ENCODE data around the gene KCNJ9.

The KCNJ9 gene

GRCh38 chr1:160075836-160076235 lies 5.5 kb upstream of the KCNJ9 start:
- Mint-ChIP-seq H3K4me1 (ENCODE audit: low read depth) (peaks cover 13% of the 10 kb centered on the region), H3K4me3 (no peak overlapping the region), H3K27ac (no peak overlapping the region), H3K27me3 (ENCODE audit: low read depth) (peaks cover 20% of the 10 kb centered on the region), H3K36me3 (ENCODE audit: low read depth) (no peaks in the 10 kb centered on the region), H3K9me3 (no peaks in the 10 kb centered on the region)
- no peak for DNase-seq (ENCODE audit: low spot score)

DNA sequence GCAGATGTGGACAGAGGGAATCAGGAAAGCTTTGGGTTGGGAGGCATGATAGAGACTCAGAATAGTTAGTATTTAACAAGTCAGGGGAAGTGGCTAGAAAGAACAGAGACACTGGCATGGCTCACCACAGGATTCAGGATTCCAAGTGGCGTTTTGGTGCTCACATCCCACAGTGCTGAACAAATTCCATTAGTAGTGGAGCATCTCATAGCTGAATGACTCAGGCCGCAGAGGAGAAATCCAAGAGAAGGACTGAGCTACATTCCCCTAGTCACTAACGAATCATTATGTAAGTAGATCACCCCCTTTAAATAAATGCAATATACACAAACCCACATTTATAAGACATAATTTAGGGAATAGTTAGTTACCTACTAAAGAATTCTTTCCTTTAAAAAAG lies 5.0 kb upstream of the KCNJ9 start:
- Mint-ChIP-seq H3K4me1 (ENCODE audit: low read depth) (peaks cover 14% of the 10 kb centered on the region), H3K36me3 (ENCODE audit: low read depth) (no peaks in the 10 kb centered on the region), H3K4me3 (no peak overlapping the region), H3K27ac (no peak overlapping the region), H3K27me3 (ENCODE audit: low read depth) (peaks cover 25% of the 10 kb centered on the region), H3K9me3 (no peaks in the 10 kb centered on the region)
- no peak for DNase-seq (ENCODE audit: low spot score)

DNA sequence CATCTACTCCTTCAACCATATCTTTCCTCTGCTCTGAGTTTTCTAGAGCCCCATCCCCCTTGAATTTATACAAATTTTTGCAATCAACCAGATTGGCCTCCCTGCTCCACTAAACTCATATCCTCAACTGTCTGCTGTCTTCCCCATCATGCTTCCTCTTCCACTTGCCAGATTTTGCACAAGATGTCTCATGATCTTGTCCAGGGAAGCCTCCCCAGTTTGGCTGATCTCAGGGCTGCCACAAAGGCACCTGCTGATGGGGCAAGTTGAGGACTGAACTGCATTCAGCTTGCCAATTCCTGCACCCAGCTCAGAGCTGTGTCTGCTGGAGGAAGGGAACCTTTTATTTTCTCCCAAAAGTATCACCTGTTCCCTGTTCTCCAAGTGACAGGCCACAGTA lies 3.9 kb upstream of the KCNJ9 start:
- DNase-seq (ENCODE audit: low spot score) = no peak
- peaks cover 7% of the 10 kb centered on the region for H3K4me1 Mint-ChIP-seq (ENCODE audit: low read depth)
- H3K4me3 Mint-ChIP-seq = no peak overlapping the region
- no peaks in the 10 kb centered on the region for H3K36me3 Mint-ChIP-seq (ENCODE audit: low read depth)
- H3K27me3 Mint-ChIP-seq (ENCODE audit: low read depth) = peaks cover 34% of the 10 kb centered on the region
- H3K9me3 Mint-ChIP-seq = no peaks in the 10 kb centered on the region
- no peak overlapping the region for H3K27ac Mint-ChIP-seq

- Mint-ChIP-seq H3K36me3 (ENCODE audit: low read depth) (no peaks in the 10 kb centered on the region), H3K4me1 (ENCODE audit: low read depth) (peaks cover 7% of the 10 kb centered on the region), H3K27ac (no peak overlapping the region), H3K27me3 (ENCODE audit: low read depth) (peaks cover 42% of the 10 kb centered on the region), H3K9me3 (no peaks in the 10 kb centered on the region), H3K4me3 (no peak overlapping the region)
- peak; percentile 63 for DNase-seq (ENCODE audit: low spot score)
These were observed 2.7 kb upstream of the KCNJ9 start for GRCh38 chr1:160078512-160079195.

- peaks cover 42% of the 10 kb centered on the region for H3K27me3 Mint-ChIP-seq (ENCODE audit: low read depth)
- no peak overlapping the region for H3K27ac Mint-ChIP-seq
- peaks cover 11% of the 10 kb centered on the region for H3K4me1 Mint-ChIP-seq (ENCODE audit: low read depth)
- no peaks in the 10 kb centered on the region for H3K36me3 Mint-ChIP-seq (ENCODE audit: low read depth)
- H3K9me3 Mint-ChIP-seq = no peaks in the 10 kb centered on the region
- H3K4me3 Mint-ChIP-seq = no peak overlapping the region
- no peak for DNase-seq (ENCODE audit: low spot score)
These were observed 1.9 kb upstream of the KCNJ9 start for GRCh38 chr1:160079448-160079847.

DNA sequence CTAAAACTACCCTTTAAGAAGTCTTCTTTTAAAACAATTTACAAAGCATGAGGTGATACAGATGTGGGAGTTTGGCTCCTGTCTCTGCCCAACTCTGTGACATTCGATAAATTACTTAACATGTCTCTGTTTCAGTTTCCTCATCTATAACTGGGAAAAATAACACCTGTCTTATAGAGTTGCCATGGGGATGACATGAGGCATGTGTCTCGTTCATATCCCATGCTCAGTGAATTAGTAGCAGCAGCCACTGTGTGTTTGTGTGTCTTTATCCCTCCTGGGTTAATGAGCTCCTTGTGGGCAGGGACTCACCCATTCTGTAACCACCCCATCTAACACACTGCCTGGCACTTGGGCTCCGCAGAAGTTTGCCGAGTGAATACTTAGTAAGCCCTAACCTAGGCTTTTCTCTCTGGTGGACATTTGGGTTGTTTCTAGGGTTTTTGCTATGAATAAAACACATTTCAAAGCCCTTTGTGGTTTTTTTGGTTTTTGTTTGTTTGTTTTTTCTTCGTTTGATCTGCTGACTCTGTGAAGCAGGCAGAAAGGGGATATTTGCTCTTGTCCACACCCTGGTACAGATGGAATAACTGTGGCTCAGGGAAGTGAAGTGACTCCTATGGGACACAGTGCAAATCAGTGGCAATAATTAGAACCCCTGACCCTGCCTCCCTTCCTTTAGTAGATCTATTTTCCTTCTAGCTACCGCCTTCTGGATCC lies 797 bp upstream of the KCNJ9 start:
- no peak for DNase-seq (ENCODE audit: low spot score)
- Mint-ChIP-seq H3K4me3 (no peak overlapping the region), H3K4me1 (ENCODE audit: low read depth) (peaks cover 11% of the 10 kb centered on the region), H3K27me3 (ENCODE audit: low read depth) (peaks cover 39% of the 10 kb centered on the region), H3K36me3 (ENCODE audit: low read depth) (no peaks in the 10 kb centered on the region), H3K9me3 (no peaks in the 10 kb centered on the region), H3K27ac (no peak overlapping the region)

- H3K27ac Mint-ChIP-seq = no peak overlapping the region
- no peaks in the 10 kb centered on the region for H3K36me3 Mint-ChIP-seq (ENCODE audit: low read depth)
- H3K4me3 Mint-ChIP-seq = no peak overlapping the region
- no peaks in the 10 kb centered on the region for H3K9me3 Mint-ChIP-seq
- H3K27me3 Mint-ChIP-seq (ENCODE audit: low read depth) = peaks cover 39% of the 10 kb centered on the region
- peaks cover 13% of the 10 kb centered on the region for H3K4me1 Mint-ChIP-seq (ENCODE audit: low read depth)
- DNase-seq (ENCODE audit: low spot score) = no peak
These were observed 1.1 kb downstream of the KCNJ9 start for GRCh38 chr1:160082487-160082886.

DNA sequence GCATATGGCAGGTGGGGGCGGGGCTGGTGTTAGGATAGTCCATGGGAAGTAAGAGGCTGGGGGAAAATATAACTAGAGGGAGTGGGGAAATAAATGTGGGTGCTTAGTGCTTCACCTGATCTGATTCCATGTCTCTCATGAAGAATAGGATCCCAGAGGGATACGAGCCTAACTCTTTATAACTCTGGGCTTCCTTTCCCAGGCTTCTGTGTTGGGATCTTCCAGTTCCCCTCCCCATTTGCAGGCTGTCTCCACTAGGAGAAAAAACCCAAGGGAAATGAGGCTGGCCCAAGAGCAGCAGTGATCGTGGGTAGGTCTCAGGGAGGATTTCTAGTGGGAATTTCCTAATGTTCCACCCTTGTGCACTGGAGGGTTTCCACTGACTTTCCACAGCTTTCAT lies 1.6 kb downstream of the KCNJ9 start:
- peaks cover 39% of the 10 kb centered on the region for H3K27me3 Mint-ChIP-seq (ENCODE audit: low read depth)
- DNase-seq (ENCODE audit: low spot score) = no peak
- peak overlapping the region; percentile 9 for H3K4me3 Mint-ChIP-seq
- H3K36me3 Mint-ChIP-seq (ENCODE audit: low read depth) = no peaks in the 10 kb centered on the region
- H3K9me3 Mint-ChIP-seq = no peaks in the 10 kb centered on the region
- H3K27ac Mint-ChIP-seq = no peak overlapping the region
- H3K4me1 Mint-ChIP-seq (ENCODE audit: low read depth) = peaks cover 13% of the 10 kb centered on the region

DNA sequence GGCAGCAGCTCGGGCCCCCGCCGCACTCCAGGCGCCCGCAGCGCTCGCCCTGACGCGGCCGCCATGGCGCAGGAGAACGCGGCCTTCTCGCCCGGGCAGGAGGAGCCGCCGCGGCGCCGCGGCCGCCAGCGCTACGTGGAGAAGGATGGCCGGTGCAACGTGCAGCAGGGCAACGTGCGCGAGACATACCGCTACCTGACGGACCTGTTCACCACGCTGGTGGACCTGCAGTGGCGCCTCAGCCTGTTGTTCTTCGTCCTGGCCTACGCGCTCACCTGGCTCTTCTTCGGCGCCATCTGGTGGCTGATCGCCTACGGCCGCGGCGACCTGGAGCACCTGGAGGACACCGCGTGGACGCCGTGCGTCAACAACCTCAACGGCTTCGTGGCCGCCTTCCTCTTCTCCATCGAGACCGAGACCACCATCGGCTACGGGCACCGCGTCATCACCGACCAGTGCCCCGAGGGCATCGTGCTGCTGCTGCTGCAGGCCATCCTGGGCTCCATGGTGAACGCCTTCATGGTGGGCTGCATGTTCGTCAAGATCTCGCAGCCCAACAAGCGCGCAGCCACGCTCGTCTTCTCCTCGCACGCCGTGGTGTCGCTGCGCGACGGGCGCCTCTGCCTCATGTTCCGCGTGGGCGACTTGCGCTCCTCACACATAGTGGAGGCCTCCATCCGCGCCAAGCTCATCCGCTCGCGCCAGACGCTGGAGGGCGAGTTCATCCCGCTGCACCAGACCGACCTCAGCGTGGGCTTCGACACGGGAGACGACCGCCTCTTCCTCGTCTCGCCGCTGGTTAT lies 2.8 kb downstream of the KCNJ9 start:
- Mint-ChIP-seq H3K27me3 (ENCODE audit: low read depth) (peaks cover 32% of the 10 kb centered on the region), H3K4me3 (peak overlapping the region; percentile 53), H3K27ac (no peak overlapping the region), H3K9me3 (no peaks in the 10 kb centered on the region), H3K4me1 (ENCODE audit: low read depth) (peaks cover 8% of the 10 kb centered on the region), H3K36me3 (ENCODE audit: low read depth) (no peaks in the 10 kb centered on the region)
- DNase-seq (ENCODE audit: low spot score) = peak; percentile 63

GRCh38 chr1:160084771-160085321 lies 3.5 kb downstream of the KCNJ9 start:
- peaks cover 8% of the 10 kb centered on the region for H3K4me1 Mint-ChIP-seq (ENCODE audit: low read depth)
- no peak overlapping the region for H3K27ac Mint-ChIP-seq
- peaks cover 27% of the 10 kb centered on the region for H3K27me3 Mint-ChIP-seq (ENCODE audit: low read depth)
- no peaks in the 10 kb centered on the region for H3K36me3 Mint-ChIP-seq (ENCODE audit: low read depth)
- no peak overlapping the region for H3K4me3 Mint-ChIP-seq
- no peak for DNase-seq (ENCODE audit: low spot score)
- H3K9me3 Mint-ChIP-seq = no peaks in the 10 kb centered on the region

DNA sequence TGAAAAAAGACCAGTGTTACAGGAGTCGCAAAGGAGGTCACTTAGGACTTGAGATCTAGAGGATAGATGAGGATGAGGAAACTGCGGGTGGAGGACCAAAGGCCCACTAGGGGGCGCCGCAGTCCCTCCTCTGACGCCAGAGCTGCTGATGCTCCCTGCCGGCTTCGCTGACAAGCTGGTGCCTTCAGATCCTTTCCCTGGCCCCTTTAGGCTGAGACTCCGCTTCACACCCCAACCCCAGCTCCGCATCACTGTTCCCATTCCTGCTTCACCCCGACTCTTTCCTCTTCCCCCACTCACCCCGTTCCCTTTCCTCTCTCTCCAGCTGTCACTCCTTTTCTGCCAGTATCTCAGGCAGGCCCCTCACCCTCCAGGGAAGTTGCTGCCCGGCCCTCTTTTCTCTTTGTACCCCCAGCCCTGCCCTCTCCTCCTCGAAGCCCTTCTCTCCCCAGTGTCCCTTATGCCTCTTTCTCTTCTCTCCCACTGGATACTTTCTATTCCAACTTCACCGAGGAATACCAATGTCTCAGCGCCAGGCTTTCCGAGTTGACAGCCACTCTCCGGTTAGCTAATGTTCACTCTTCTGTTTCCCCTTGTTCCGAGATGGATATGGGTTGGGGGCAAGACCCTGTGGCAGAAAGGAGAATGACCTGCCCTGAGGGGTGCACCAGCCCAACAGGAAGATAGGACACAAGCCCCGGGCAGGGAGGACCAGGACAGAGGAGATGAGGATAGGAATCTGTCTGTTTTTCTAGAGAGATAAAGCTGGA lies 4.5 kb downstream of the KCNJ9 start:
- Mint-ChIP-seq H3K27ac (no peak overlapping the region), H3K9me3 (no peaks in the 10 kb centered on the region), H3K4me1 (ENCODE audit: low read depth) (peaks cover 7% of the 10 kb centered on the region), H3K27me3 (ENCODE audit: low read depth) (peaks cover 21% of the 10 kb centered on the region), H3K4me3 (no peak overlapping the region), H3K36me3 (ENCODE audit: low read depth) (peaks cover 3% of the 10 kb centered on the region)
- peak; percentile 67 for DNase-seq (ENCODE audit: low spot score)

GRCh38 chr1:160086456-160086892 lies 5.1 kb downstream of the KCNJ9 start:
- H3K27ac Mint-ChIP-seq = no peak overlapping the region
- H3K27me3 Mint-ChIP-seq (ENCODE audit: low read depth) = peaks cover 16% of the 10 kb centered on the region
- H3K36me3 Mint-ChIP-seq (ENCODE audit: low read depth) = peaks cover 3% of the 10 kb centered on the region
- no peak for DNase-seq (ENCODE audit: low spot score)
- no peak overlapping the region for H3K4me3 Mint-ChIP-seq
- peaks cover 6% of the 10 kb centered on the region for H3K4me1 Mint-ChIP-seq (ENCODE audit: low read depth)
- no peaks in the 10 kb centered on the region for H3K9me3 Mint-ChIP-seq

- no peak for DNase-seq (ENCODE audit: low spot score)
- Mint-ChIP-seq H3K4me1 (ENCODE audit: low read depth) (peaks cover 6% of the 10 kb centered on the region), H3K36me3 (ENCODE audit: low read depth) (peaks cover 6% of the 10 kb centered on the region), H3K27me3 (ENCODE audit: low read depth) (peaks cover 11% of the 10 kb centered on the region), H3K4me3 (no peak overlapping the region), H3K27ac (no peak overlapping the region), H3K9me3 (no peaks in the 10 kb centered on the region)
These were observed 5.9 kb downstream of the KCNJ9 start for GRCh38 chr1:160087118-160087662.

All from T-helper 2 cell treated with Interferon-gamma antibody and Interleukin-4, amounts not matched to agents 5 μg/mL and 100 μg/mL, for 36 hours (primary cell).